Spleen (tissue), 7 donors: ENCODE data around the gene APP.

Source experiments
- POLR2A ChIP-seq, 3 donors: fragments of 450-650 bp; IDR thresholded peaks; one replicate each; pipeline ENCODE4 v1.5.1; 2017; ENCODE audit warnings: antibody characterized with exemption in 3 of 3, mild to moderate bottlenecking in 1 of 3
- POLR2AphosphoS5 ChIP-seq, 3 donors: sonication (generic); formaldehyde crosslinking; IDR thresholded peaks; one replicate each; pipeline ENCODE4 v1.5.1; 2017; ENCODE audit warnings: antibody characterized with exemption in 3 of 3
- TF ChIP-seq, protein P1 (sequence below), 11 experiments: fragments of 200-600 bp in 7 of 11; fragments of 450-650 bp in 4 of 11; sonication (generic) in 4 of 11; IDR thresholded peaks in 8 of 11; conservative IDR thresholded peaks in 3 of 11; 1 replicate in 7 of 11; 2 replicates in 4 of 11; pipeline versions ENCODE4 v1.4.0 to v1.8.0; 2016 to 2021; ENCODE audit warnings: antibody characterized with exemption in 11 of 11, inconsistent platforms in 4 of 11, mild to moderate bottlenecking in 1 of 11
- donor health status: DM: no; HTN: no; CAD: no; lungs with moderate emphysema.
- donor health status: DM: no; HTN: no; CAD: no.
- donor health status: DM: no; HTN: no; CAD: no.

DNA sequence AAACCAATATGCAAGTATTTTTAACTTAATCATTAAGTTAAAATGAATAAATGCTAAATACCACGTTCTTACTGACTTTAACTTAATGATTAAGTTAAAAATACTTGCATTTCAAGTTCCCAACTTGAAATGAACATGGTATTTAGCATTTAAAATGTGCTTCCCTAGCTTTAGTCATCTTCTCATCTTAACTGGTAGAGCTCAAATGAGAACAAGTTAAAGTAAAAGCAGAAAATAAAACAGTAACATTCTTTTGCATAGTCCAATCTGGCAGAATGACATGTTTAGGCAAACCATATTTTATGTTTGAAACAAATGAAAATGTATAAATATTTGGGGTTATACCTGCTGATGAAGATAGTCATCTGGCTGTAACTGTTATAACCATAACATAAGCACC, 186.0 kb downstream of the APP start:
- TF ChIP-seq POLR2AphosphoS5 (IDR thresholded peaks at IDR 0.05) (no peak), POLR2A (IDR thresholded peaks at IDR 0.05) (no peak)
- TF ChIP-seq, protein P1, sequence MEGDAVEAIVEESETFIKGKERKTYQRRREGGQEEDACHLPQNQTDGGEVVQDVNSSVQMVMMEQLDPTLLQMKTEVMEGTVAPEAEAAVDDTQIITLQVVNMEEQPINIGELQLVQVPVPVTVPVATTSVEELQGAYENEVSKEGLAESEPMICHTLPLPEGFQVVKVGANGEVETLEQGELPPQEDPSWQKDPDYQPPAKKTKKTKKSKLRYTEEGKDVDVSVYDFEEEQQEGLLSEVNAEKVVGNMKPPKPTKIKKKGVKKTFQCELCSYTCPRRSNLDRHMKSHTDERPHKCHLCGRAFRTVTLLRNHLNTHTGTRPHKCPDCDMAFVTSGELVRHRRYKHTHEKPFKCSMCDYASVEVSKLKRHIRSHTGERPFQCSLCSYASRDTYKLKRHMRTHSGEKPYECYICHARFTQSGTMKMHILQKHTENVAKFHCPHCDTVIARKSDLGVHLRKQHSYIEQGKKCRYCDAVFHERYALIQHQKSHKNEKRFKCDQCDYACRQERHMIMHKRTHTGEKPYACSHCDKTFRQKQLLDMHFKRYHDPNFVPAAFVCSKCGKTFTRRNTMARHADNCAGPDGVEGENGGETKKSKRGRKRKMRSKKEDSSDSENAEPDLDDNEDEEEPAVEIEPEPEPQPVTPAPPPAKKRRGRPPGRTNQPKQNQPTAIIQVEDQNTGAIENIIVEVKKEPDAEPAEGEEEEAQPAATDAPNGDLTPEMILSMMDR (IDR thresholded peaks at IDR 0.05 in 8 of 11, conservative IDR thresholded peaks at IDR 0.05 in 3 of 11) = no peak
